GM21360 (cell line): ENCODE results near the gene MTSS2.

Experiments used
- ATAC-seq: cut with Tn5 transposase; IDR thresholded peaks from one replicate; pipeline ENCODE4 v1.9.1; 2021; ENCODE audit warnings: mild to moderate bottlenecking, moderate library complexity; ENCODE audit not compliant: unreplicated experiment

MTSS2 gene

GRCh38 chr16:70700101-70701020 is 14.5 kb upstream of the MTSS2 start:
- no peak for ATAC-seq

DNA sequence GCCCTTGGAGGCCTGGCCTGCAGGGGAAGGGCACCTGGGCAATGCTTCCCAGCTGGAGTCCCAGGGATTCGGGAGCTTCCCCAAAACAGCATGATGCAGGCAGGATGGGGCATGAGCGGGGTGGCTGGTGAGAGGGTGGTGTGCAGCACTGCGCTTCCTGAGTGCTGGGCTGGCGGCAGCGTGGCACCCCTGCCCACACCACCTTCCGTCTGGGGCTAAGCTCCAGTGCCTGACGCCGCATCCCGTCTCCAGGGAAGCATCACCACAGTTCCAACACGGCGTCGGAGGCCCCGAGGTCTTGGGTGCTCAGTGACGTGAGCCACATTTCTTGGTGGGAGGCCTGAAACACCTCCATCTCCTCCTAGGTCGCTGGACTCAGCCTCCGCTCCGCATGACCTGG is 13.8 kb upstream of the MTSS2 start:
- no peak for ATAC-seq

- no peak for ATAC-seq
Observed at GRCh38 chr16:70698901-70699300, 13.0 kb upstream of the MTSS2 start.

- ATAC-seq, result no peak
Observed at GRCh38 chr16:70697594-70698170, 11.8 kb upstream of the MTSS2 start.

- ATAC-seq, result no peak
Observed at GRCh38 chr16:70696952-70697593, 11.2 kb upstream of the MTSS2 start.

GRCh38 chr16:70696355-70696754 is 10.5 kb upstream of the MTSS2 start:
- no peak for ATAC-seq

- no peak for ATAC-seq
Observed at GRCh38 chr16:70695331-70696070, 9.6 kb upstream of the MTSS2 start.

DNA sequence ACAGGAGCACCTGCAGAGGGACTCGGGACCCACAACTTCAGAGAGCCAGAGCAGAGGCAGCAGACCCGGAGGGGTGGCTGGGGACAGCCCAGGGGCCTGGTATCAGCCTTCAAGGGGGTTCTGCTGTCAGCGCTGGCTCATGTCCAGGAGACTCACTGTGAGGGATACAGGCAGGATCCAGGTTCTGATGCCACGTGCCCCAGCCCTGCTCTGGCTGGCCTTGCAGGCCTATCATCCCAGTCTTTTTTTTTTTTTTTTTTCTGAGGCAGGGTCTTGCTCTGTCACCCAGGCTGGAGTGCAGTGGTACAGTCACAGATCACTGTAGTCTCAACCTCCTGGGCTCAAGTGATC is 9.0 kb upstream of the MTSS2 start:
- ATAC-seq, result no peak

DNA sequence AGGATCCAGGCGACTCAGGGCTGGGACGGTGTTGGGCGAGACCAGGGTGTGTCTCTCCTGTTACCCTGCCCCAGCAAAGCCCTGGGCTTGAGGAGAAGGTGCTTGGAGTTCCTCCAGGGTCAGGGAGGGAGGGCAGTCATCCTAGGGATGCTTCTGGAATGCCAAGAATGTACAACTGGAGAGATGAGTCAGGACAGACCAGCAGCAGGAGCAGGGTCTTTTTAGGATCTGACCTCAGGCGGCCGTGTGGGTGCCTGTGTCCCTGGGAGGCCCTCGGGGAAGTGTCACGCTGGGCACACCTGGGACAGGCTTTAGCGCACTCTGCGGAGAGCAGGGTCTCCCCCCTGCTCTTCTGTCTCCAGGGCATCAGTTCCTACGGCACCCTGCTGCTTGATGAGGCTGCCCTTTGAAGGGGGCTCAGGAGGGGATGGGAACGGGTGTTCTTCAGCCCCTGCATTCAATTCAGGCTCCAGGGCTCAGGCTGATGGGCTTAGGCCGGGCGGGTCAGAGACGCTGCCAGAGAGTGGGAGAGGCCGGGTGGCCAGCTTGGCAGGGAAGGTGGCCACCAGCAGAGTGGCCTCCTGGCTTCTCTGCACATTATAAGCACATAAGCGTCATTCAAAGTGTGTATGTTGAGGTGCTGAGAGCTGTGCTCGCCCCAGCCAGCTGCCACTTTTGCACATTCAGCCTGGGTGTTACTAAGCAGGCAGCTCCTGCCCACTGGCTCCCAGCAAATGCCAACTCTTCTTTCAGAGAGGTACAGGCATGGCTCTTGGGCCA is 8.4 kb upstream of the MTSS2 start:
- no peak for ATAC-seq

GRCh38 chr16:70692873-70693671 is 7.2 kb upstream of the MTSS2 start:
- ATAC-seq, result no peak

DNA sequence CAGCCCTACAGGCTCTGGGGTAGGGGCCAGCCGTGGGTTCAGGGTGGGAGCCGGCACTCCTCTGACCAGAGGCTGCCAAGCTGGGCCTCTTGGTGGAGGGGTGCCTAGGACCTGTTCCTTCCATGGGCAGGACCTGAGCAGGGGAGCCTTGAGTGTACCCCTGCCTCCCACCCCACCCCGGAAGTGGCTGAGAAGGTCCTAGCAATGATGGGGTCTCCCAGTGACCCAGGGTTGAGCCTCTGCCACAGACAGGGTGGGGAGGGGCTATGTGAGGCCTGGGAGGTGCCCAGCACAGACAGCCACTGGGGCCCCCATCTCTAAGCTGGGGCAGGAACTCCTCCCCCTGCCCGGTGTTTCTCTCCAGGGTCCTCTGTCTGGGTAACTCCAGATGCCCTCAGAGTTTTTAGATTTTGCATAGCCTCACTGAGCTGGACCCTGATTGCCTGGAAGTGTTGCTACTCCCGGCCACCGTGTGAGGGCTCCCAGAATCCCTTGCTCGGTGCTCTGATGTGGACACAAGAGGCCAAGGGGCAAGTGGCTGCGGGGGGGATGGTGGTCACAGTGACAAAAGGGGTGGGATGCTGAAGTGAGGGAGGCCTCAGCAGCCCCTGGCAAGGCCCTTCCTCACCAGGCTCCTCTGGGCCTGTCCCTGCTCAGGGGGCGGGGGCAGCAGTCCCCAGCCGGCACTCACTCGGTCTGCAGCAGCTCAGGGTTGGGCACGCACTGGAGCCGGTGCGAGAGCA is 6.4 kb upstream of the MTSS2 start:
- no peak for ATAC-seq

- no peak for ATAC-seq
Observed at GRCh38 chr16:70691223-70692129, 5.6 kb upstream of the MTSS2 start.

- no peak for ATAC-seq
Observed at GRCh38 chr16:70689970-70690891, 4.4 kb upstream of the MTSS2 start.

DNA sequence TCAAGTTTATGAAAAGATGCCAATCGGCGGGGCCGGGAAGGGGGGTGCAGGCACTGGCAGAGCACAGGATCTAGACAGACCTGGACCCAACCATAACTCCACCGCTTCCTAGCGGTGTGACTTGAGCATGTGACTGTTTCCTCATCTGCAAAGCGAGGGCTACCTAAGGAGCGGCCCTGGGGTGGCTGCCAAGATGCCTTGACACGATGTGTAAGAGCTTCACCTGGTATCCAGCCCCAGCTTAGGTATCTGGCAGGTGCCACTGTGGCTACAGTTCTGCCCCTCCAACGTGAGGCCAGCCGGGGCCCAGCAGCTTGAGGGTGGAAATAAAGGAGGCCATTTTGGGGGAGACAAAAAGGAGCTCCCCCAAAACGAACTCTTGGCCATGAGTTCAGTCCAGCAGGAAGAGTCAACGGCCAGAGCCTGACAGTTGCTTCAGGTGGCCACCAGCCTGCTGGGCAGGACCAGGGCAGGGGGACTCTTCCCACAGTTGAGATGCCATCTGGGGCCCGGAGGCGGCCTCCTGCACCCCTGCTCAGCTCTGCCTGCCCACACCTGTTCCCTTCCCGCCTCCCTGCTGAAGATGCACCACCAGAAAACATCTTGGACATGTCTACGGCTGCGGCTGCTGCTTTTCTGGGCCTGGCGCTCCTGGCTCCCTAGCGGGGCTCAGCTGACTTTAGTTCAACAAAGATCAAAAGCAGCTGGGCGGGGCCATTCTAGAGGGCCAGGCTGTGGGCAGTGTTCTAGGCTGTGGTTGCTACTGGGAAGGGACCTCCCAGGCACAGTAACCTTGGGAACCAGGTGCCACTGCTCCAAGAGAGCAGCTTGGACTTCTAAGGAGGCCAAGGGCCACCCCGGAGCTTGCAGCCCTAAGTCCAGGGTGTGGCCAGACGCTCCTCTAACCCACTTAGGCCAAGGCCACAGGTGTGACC is 3.4 kb upstream of the MTSS2 start:
- ATAC-seq, result no peak

DNA sequence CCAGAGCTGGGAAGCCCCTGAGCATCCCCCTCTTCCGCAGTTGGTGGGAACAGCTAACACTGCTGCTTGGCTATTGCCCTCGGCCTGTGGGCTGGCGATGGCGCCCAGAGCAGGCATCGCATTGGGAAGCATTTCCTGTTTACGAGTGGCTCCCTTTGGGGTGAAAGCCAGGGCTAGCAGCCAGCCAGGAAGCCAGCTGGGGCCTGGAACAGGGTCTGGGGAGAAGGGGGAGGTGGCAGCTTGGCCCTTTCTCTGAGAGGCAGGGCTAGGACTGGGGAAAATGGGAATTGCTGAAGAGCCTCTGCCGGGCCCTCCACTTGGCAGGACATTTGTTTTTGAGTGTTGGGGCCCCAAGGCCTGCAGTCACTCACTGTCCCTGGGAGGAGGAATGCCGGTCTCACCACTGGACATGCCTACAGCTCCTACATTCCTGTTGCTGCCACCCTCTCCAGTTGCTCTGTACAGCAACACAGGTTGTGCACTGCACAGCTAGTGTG is 2.4 kb upstream of the MTSS2 start:
- no peak for ATAC-seq
